ENCODE results near the gene TIMP2.

TIMP2 gene

GRCh38 chr17:78804777-78805176 is 120.4 kb downstream of the TIMP2 start:
- no peak for DNase-seq

GRCh38 chr17:78803186-78803845 is 121.9 kb downstream of the TIMP2 start:
- DNase-seq, result no peak

Data from effector CD4-positive, alpha-beta T cell (primary cell).